Measurements from ENCODE around the gene MAS1L.
"Not testable (repeated sequence)": the region's sequence is repeated elsewhere in the genome, so short reads cannot be mapped to it uniquely, and the experiment has no call there.

The MAS1L gene

DNA sequence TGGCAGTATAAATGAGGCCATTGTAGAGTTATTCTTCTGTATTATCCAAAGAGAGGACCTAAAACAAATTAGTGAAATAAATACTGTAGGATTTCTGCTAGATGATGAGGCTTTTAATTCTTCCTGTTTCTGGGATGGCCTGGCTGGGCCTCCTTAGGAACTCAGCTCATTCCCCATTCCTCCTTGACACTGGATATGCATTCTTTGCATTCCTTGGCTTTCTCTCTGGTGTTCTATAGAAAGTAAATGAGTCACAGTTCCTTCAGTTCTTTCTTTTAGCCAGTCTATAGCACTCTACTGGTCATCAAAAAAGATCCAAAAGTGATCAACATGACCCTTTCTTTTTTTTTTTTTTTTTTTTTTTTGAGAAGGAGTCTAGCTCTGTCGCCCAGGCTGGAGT lies 40.1 kb downstream of the MAS1L start:
- TF ChIP-seq, protein P1, sequence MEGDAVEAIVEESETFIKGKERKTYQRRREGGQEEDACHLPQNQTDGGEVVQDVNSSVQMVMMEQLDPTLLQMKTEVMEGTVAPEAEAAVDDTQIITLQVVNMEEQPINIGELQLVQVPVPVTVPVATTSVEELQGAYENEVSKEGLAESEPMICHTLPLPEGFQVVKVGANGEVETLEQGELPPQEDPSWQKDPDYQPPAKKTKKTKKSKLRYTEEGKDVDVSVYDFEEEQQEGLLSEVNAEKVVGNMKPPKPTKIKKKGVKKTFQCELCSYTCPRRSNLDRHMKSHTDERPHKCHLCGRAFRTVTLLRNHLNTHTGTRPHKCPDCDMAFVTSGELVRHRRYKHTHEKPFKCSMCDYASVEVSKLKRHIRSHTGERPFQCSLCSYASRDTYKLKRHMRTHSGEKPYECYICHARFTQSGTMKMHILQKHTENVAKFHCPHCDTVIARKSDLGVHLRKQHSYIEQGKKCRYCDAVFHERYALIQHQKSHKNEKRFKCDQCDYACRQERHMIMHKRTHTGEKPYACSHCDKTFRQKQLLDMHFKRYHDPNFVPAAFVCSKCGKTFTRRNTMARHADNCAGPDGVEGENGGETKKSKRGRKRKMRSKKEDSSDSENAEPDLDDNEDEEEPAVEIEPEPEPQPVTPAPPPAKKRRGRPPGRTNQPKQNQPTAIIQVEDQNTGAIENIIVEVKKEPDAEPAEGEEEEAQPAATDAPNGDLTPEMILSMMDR (IDR thresholded peaks at IDR 0.05; ENCODE audit: low read depth, low read length): no peak
- Histone ChIP-seq H3K4me1 (no peaks in the 10 kb centered on the region), H3K27me3 (no peaks in the 10 kb centered on the region), H3K4me3 (ENCODE audit: low read depth, low read length) (no peak overlapping the region), H3K36me3 (no peaks in the 10 kb centered on the region), H3K9me3 (peaks cover 4% of the 10 kb centered on the region)
- DNase-seq: no peak

DNA sequence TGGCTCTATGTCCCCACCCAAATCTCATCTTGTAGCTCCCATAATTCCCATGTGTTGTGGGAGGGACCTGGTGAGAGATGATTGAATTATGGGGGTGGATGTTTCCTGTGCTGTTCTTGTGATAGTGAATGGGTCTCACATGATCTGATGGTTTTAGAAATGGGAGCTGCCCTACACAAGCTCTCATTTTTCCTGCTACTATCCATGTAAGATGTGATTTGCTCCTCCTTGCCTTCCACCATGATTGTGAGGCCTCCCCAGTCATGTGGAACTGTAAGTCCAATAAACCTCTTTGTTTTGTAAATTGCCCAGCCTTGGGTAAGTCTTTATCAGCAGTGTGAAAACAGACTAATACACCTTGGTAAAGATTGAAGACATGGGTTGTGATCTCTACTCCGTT lies 43.7 kb downstream of the MAS1L start:
- not testable (repeated sequence) for H3K4me1 ChIP-seq; H3K36me3 ChIP-seq; H3K9me3 ChIP-seq; DNase-seq; H3K27me3 ChIP-seq; H3K4me3 ChIP-seq (ENCODE audit: low read depth, low read length)

DNA sequence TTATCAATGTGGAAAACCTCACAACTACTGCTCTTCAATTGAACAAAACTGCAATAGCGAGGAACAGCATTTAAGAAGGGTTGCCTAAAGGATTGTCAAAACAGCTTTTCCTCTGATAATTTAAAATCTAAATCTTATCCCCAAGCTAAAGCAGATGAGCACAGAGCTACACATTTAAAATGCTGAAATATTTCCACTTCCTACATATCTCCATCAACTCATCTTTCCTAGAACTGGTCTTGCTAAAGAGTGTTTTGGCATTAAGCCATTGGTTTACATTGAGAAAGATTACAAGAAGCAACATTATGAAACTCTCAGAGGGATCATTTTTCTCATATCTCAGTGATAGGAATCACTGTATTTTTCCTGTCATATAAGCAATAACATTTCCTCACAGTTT lies 45.0 kb downstream of the MAS1L start:
- TF ChIP-seq, protein P1 (IDR thresholded peaks at IDR 0.05; ENCODE audit: low read depth, low read length): no peak

DNA sequence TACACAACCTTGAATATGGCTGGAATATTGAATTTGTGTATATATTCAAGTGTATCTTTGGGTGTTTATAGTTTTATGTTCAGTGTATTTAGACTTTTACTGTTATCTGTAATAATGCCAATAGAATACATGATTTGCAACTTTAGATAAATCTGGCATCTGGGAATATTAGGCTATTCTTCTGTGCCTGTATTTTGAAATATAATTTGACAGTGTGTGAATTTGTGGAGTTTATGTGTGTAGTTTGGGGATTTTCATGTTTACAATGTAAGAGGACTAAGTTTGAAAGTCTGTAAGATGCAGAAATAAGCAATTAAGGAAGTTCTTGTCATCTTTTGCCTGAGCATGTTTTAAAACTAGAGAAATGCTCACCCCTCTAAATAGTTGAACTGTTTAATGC lies 48.8 kb downstream of the MAS1L start, which contains the start of gene OR10C1:
Gene OR10C1 (plus strand): TSS at position 301 of the 400 bp plus-strand sequence. CDS start 710 bp downstream, outside the sequence.
- DNase-seq: no peak
- TF ChIP-seq, protein P1 (IDR thresholded peaks at IDR 0.05; ENCODE audit: low read depth, low read length): no peak
- no peaks in the 10 kb centered on the region for H3K27me3 ChIP-seq
- H3K36me3 ChIP-seq: no peaks in the 10 kb centered on the region
- no peak within 1 kb of the TSS for H3K4me3 ChIP-seq (ENCODE audit: low read depth, low read length)
- H3K9me3 ChIP-seq: no peaks in the 10 kb centered on the region
- no peaks in the 10 kb centered on the region for H3K4me1 ChIP-seq

More for the DNA sequence above, 45.0 kb downstream of the MAS1L start:
- no peak overlapping the region for H3K4me3 ChIP-seq (ENCODE audit: low read depth, low read length)
- no peaks in the 10 kb centered on the region for H3K27me3 ChIP-seq
- H3K4me1 ChIP-seq: no peaks in the 10 kb centered on the region
- DNase-seq: no peak
- H3K36me3 ChIP-seq: no peaks in the 10 kb centered on the region
- H3K9me3 ChIP-seq: no peaks in the 10 kb centered on the region

DNA sequence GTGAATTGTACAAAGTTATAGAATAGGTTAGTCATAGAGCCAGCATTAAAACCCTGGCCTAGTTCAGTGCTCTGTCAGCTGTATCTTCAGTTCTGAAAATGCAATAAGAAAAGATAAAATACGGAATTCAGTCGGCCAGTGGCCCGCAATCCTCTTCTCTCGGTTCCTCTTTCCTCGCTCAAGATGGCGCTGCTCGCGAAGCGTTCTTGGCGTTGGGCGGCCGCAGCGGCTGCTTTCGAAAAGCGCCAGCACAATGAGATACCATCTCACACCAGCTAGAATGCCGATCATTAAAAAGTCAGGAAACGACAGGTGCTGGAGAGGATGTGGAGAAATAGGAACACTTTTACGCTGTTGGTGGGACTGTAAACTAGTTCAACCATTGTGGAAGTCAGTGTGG lies 51.0 kb downstream of the MAS1L start:
- H3K4me1 ChIP-seq; H3K27me3 ChIP-seq; H3K36me3 ChIP-seq; H3K9me3 ChIP-seq; H3K4me3 ChIP-seq (ENCODE audit: low read depth, low read length); DNase-seq: not testable (repeated sequence)
